ENCODE measurements around the gene EIF2B2.

GRCh38 chr14:74963705-74964271, 38.9 kb upstream of the EIF2B2 start:
- TF ChIP-seq MLX (CRISPR knock-in tag; IDR thresholded peaks at IDR 0.05), result no peak
- TF ChIP-seq E2F1 (CRISPR knock-in tag; IDR thresholded peaks at IDR 0.05), result no peak
- TF ChIP-seq CTCF (IDR thresholded peaks at IDR 0.05), result no peak
- no peak for TF ChIP-seq CBFB (CRISPR knock-in tag; IDR thresholded peaks at IDR 0.05; ENCODE audit: low read depth)
- no peak for TF ChIP-seq RELA (CRISPR knock-in tag; IDR thresholded peaks at IDR 0.05; ENCODE audit: borderline replicate concordance)
- no peak for TF ChIP-seq SMAD4 (CRISPR knock-in tag; IDR thresholded peaks at IDR 0.05)
- no peak for TF ChIP-seq NR1H2 (CRISPR knock-in tag; IDR thresholded peaks at IDR 0.05)
- no peak for TF ChIP-seq E2F4 (CRISPR knock-in tag; IDR thresholded peaks at IDR 0.05; ENCODE audit: borderline replicate concordance, low read depth)
- no peak for TF ChIP-seq PREB (CRISPR knock-in tag; IDR thresholded peaks at IDR 0.05; ENCODE audit: borderline replicate concordance)
- TF ChIP-seq TEAD1 (CRISPR knock-in tag; IDR thresholded peaks at IDR 0.05), result no peak
- TF ChIP-seq JAZF1 (CRISPR knock-in tag; IDR thresholded peaks at IDR 0.05), result no peak
- no peak for TF ChIP-seq ZNF423 (CRISPR knock-in tag; IDR thresholded peaks at IDR 0.05)
- no peak for TF ChIP-seq SP1 (CRISPR knock-in tag; conservative IDR thresholded peaks at IDR 0.05)
- TF ChIP-seq E2F5 (CRISPR knock-in tag; IDR thresholded peaks at IDR 0.05), result no peak

Measured in WTC11 (cell line).